AG10803 (cell line): Measurements from ENCODE around the gene STRN3.

Source experiments
- DNase-seq: peaks from one replicate; pipeline ENCODE4 v3.0.0; 2010; ENCODE audit warnings: low read depth
- H3K4me3 ChIP-seq: 2 replicates; pipeline ENCODE4 v1.5.1; 2011; ENCODE audit warnings: mild to moderate bottlenecking, low read length, control low read depth
- CTCF ChIP-seq: conservative IDR thresholded peaks from 2 replicates; pipeline ENCODE4 v1.5.1; 2011; ENCODE audit warnings: mild to moderate bottlenecking, low read length, control low read depth, inconsistent platforms

The STRN3 gene

GRCh38 chr14:30874999-30875787 lies 151.0 kb downstream of the STRN3 start:
- no peak for TF ChIP-seq CTCF
- no peak for DNase-seq
- no peak overlapping the region; the same call in 1 of the 2 replicates for H3K4me3 ChIP-seq

DNA sequence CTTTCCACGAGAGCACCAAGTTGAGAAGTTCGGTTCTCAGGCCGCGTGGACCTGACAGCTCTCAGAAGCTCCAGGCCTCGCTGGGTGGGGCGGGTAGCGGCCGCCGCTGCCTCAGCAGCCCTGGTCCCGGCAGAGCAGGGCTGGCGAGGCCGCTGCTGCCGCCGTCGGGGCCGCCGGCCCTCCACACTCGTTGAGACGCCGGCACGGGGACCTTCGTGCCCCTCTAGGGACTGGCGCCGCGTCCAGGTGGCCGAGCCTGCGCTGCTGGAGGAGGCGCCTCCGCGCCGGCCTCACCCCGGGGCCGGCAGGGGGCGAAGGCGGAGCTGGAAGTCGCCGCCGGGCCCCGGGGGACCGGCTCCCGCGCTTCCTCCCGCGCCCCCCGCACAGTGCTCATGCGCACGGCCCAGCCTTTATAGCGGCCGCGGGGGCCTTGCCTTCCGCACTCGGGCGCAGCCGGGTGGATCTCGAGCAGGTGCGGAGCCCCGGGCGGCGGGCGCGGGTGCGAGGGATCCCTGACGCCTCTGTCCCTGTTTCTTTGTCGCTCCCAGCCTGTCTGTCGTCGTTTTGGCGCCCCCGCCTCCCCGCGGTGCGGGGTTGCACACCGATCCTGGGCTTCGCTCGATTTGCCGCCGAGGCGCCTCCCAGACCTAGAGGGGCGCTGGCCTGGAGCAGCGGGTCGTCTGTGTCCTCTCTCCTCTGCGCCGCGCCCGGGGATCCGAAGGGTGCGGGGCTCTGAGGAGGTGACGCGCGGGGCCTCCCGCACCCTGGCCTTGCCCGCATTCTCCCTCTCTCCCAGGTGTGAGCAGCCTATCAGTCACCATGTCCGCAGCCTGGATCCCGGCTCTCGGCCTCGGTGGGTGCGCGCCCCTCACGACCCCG lies 151.8 kb downstream of the STRN3 start, which contains the start of gene COCH:
Gene COCH (plus strand): TSS at position 440 of the 879 bp plus-strand sequence. CDS start 380 bp downstream, at position 820.
- peak within 1 kb of the TSS; percentile 34 for H3K4me3 ChIP-seq
- no peak for TF ChIP-seq CTCF
- DNase-seq = no peak

GRCh38 chr14:30873308-30874119 lies 152.7 kb downstream of the STRN3 start:
- no peak overlapping the region for H3K4me3 ChIP-seq
- no peak for TF ChIP-seq CTCF

DNA sequence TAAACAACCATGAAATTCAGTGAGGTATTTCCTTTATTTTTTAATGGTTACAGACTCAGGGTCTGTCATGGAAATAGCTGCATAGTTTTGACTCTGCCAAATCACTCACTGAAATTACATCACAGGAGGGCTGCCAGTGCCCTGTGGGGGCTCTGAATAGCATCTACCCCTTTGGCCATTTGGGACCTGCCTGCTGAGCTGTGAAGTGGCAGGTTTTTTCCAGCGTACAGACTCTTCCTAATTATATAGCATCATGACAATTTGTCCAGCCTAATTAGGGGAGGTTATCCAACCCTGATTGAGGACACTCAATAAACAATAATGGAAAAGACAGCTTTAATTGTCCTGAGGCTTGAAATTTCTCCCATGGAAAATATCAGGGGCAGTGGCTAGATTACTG lies 153.6 kb downstream of the STRN3 start:
- TF ChIP-seq CTCF = no peak
- no peak for DNase-seq
- no peak overlapping the region for H3K4me3 ChIP-seq

More at GRCh38 chr14:30873308-30874119, 152.7 kb downstream of the STRN3 start:
- DNase-seq = no peak

- no peak overlapping the region for H3K4me3 ChIP-seq
- TF ChIP-seq CTCF = no peak
- DNase-seq = no peak
These were observed 156.5 kb downstream of the STRN3 start for GRCh38 chr14:30869551-30870155.

DNA sequence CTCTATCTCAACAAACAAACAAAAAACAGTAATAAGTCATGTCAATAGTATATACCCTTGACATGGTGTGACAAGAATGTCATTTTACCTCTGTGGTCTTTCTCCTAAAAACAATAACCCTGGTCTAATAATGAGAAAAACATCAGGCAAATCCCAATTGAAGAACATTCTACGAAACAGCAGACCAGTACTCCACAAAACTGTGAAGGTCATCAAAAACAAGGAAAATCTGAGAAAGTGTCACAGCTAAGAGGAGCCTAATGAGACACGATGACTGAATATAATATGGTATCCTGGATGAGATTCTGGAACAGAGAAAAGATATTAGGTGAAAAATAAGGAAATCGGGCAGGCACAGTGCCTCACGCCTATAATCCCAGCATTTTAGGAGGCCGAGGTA lies 157.4 kb downstream of the STRN3 start:
- TF ChIP-seq CTCF = no peak
- DNase-seq = no peak
- H3K4me3 ChIP-seq = no peak overlapping the region
